Progenitor cell of endocrine pancreas (in vitro differentiated cells): Measurements from ENCODE around the gene IL10RA. TPM values are rescaled to one million over a fixed set of nuclear protein-coding genes. Genes with fewer than 3 reads are reported as not detected.

ENCODE experiments used
- DNase-seq: peaks from one replicate; pipeline ENCODE4 v3.0.0; 2021; ENCODE audit warnings: low spot score; ENCODE audit not compliant: unreplicated experiment
- H3K27ac Mint-ChIP-seq: 2 replicates; pipeline ENCODE4 v1.8.0; 2021; ENCODE audit warnings: mild to moderate bottlenecking, moderate library complexity, mixed read lengths
- H3K27me3 Mint-ChIP-seq: 2 replicates; pipeline ENCODE4 v1.8.0; 2021; ENCODE audit warnings: mixed read lengths
- H3K36me3 Mint-ChIP-seq: 2 replicates; pipeline ENCODE4 v1.8.0; 2022; ENCODE audit warnings: mixed read lengths; ENCODE audit not compliant: insufficient read depth
- H3K4me1 Mint-ChIP-seq: 2 replicates; pipeline ENCODE4 v1.8.0; 2021; ENCODE audit warnings: low read depth, mixed read lengths
- H3K4me3 Mint-ChIP-seq: 2 replicates; pipeline ENCODE4 v1.8.0; 2021; ENCODE audit warnings: low read depth, mild to moderate bottlenecking, moderate library complexity, mixed read lengths
- H3K9me3 Mint-ChIP-seq: 2 replicates; pipeline ENCODE4 v1.8.0; 2021; ENCODE audit warnings: low read depth, mixed read lengths
- CTCF ChIP-seq: fragments of 200-600 bp; sonication (generic); IDR thresholded peaks from one replicate; pipeline ENCODE4 v1.5.0; 2021; ENCODE audit warnings: antibody characterized with exemption, mild to moderate bottlenecking; ENCODE audit not compliant: unreplicated experiment
- total RNA-seq: library from RNA; stranded (reverse); gene quantifications from 2 replicates; pipeline ENCODE4 v1.2.1, GENCODE V29; 2021

Gene IL10RA
- total RNA-seq, 1 donor from 2014 or later, result 0.72 TPM

GRCh38 chr11:117969160-117969991 is 16.8 kb upstream of the IL10RA start:
- Mint-ChIP-seq H3K36me3 (no peaks in the 10 kb centered on the region), H3K9me3 (no peaks in the 10 kb centered on the region), H3K27ac (no peak overlapping the region), H3K4me3 (no peak overlapping the region), H3K4me1 (peaks cover 8% of the 10 kb centered on the region), H3K27me3 (peaks cover 9% of the 10 kb centered on the region)
- TF ChIP-seq CTCF, result no peak
- DNase-seq, result no peak

GRCh38 chr11:117970400-117971024 is 15.7 kb upstream of the IL10RA start:
- H3K9me3 Mint-ChIP-seq, result no peaks in the 10 kb centered on the region
- H3K4me3 Mint-ChIP-seq, result no peak overlapping the region
- no peak overlapping the region for H3K27ac Mint-ChIP-seq
- DNase-seq, result no peak
- peaks cover 9% of the 10 kb centered on the region for H3K27me3 Mint-ChIP-seq
- no peak for TF ChIP-seq CTCF
- H3K4me1 Mint-ChIP-seq, result peaks cover 8% of the 10 kb centered on the region
- no peaks in the 10 kb centered on the region for H3K36me3 Mint-ChIP-seq

GRCh38 chr11:117972044-117972443 is 14.2 kb upstream of the IL10RA start:
- Mint-ChIP-seq H3K27ac (no peak overlapping the region), H3K4me1 (peaks cover 8% of the 10 kb centered on the region), H3K27me3 (peaks cover 9% of the 10 kb centered on the region), H3K4me3 (no peak overlapping the region), H3K9me3 (no peaks in the 10 kb centered on the region), H3K36me3 (no peaks in the 10 kb centered on the region)
- no peak for TF ChIP-seq CTCF
- no peak for DNase-seq

GRCh38 chr11:117972629-117973502 is 13.3 kb upstream of the IL10RA start:
- Mint-ChIP-seq H3K27ac (no peak overlapping the region), H3K4me3 (peak overlapping the region; percentile 4), H3K27me3 (peaks cover 9% of the 10 kb centered on the region), H3K4me1 (peaks cover 8% of the 10 kb centered on the region), H3K9me3 (no peaks in the 10 kb centered on the region), H3K36me3 (no peaks in the 10 kb centered on the region)
- no peak for TF ChIP-seq CTCF
- DNase-seq, result no peak

- no peak for TF ChIP-seq CTCF
- peaks cover 8% of the 10 kb centered on the region for H3K4me1 Mint-ChIP-seq
- no peak overlapping the region for H3K27ac Mint-ChIP-seq
- H3K27me3 Mint-ChIP-seq, result peaks cover 9% of the 10 kb centered on the region
- DNase-seq, result no peak
- no peaks in the 10 kb centered on the region for H3K9me3 Mint-ChIP-seq
- H3K4me3 Mint-ChIP-seq, result no peak overlapping the region
- H3K36me3 Mint-ChIP-seq, result no peaks in the 10 kb centered on the region
Measured at GRCh38 chr11:117973503-117973860, 12.7 kb upstream of the IL10RA start.
